K562 (cell line): ENCODE results near the gene NSMCE1. TPM values are rescaled to one million over a fixed set of nuclear protein-coding genes. Genes with fewer than 3 reads are reported as not detected.

Experiments
- RAD51 ChIP-seq: fragments of 450-650 bp; IDR thresholded peaks from 2 replicates; pipeline ENCODE4 v1.7.1; 2016; ENCODE audit warnings: low read depth, mild to moderate bottlenecking, borderline replicate concordance
- TRIM28 ChIP-seq: fragments of 450-650 bp; IDR thresholded peaks from 2 replicates; pipeline ENCODE4 v1.6.1; 2017
- ZNF23 ChIP-seq: fragments of 250-450 bp; sonication (Bioruptor Pico); IDR thresholded peaks from 2 replicates; pipeline ENCODE4 v1.4.0; 2020; ENCODE audit warnings: mild to moderate bottlenecking
- polyA plus RNA-seq, 8 experiments: library from polyadenylated mRNA; depleted of rRNA in 4 of 8; stranded (reverse) in 5 of 8; unstranded in 3 of 8; fragments of >200 nt; fragmentation: Nextera tagmentation in 2 of 8; fragmentation: Illumina TruSeq in 1 of 8; extraction: Ambion mirVana in 2 of 8; extraction: Trizol in 1 of 8; gene quantifications; 2 replicates each; pipeline versions ENCODE4 v1.2.1 to v1.2.3, GENCODE V29; 2011 to 2014; ENCODE audit warnings: inconsistent platforms in 1 of 8, missing spikeins in 1 of 8
- total RNA-seq, 7 experiments: library from RNA; depleted of rRNA in 6 of 7; stranded (reverse); fragments of >200 nt in 6 of 7; fragmentation: Illumina TruSeq in 2 of 7; extraction: Trizol in 2 of 7; gene quantifications; 2 replicates each; pipeline versions ENCODE4 v1.2.1 to v1.2.3, GENCODE V29; 2011 to 2021; ENCODE audit warnings: low replicate concordance in 1 of 7
- TF ChIP-seq, protein P1 (sequence below): fragments of 200-600 bp; sonication (generic); IDR thresholded peaks from one replicate; pipeline ENCODE4 v1.6.1; 2012; ENCODE audit warnings: mild to moderate bottlenecking, low read depth, low read length, inconsistent platforms

NSMCE1 gene
- total and polyA plus RNA-seq, 9 of the 15 experiments (the other 6 are each of a cell fraction or from before 2014, with no cell fraction given) = 52.1 to 163 (median 61.5) TPM

DNA sequence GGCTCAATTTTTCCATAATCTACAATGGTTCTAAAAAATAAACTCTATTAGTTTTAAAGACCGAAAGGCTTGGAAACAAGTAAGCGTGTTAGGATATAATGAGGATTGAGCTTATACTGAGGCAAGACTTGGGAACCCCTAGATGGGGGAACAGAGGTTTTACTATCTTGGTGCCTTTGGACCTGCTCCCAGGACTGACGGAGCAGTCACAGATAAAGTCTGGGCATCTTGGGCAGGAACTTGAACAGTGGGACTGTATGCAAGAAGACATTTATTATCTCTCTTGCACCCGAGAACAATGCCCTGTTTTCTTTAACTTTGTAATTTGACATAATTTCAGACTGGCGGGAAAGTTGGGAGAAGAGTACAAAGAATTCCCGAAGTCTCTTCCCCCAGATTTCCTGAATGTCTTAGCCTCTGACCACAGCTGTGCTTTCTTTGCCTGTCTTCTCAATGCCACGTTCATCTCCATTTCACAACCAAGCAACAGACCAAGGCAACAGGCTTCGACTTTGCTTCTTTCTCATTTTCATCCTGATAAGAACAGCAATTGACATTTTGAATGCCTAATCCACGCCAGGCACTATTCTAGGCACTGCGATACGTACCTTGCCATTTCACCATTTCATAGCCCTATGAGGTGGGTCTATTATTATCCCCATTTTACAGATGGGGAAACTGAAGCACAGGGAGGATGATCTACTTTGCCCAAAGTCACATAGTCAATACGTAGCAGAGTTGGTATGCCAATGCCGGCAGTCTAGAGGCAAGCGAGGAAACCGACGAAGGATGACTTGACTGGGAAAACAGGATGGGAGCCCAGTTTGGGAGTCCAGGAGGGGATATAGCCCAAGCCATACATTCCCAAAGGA lies 42.2 kb upstream of the NSMCE1 start (continued):
- TF ChIP-seq, protein P1, sequence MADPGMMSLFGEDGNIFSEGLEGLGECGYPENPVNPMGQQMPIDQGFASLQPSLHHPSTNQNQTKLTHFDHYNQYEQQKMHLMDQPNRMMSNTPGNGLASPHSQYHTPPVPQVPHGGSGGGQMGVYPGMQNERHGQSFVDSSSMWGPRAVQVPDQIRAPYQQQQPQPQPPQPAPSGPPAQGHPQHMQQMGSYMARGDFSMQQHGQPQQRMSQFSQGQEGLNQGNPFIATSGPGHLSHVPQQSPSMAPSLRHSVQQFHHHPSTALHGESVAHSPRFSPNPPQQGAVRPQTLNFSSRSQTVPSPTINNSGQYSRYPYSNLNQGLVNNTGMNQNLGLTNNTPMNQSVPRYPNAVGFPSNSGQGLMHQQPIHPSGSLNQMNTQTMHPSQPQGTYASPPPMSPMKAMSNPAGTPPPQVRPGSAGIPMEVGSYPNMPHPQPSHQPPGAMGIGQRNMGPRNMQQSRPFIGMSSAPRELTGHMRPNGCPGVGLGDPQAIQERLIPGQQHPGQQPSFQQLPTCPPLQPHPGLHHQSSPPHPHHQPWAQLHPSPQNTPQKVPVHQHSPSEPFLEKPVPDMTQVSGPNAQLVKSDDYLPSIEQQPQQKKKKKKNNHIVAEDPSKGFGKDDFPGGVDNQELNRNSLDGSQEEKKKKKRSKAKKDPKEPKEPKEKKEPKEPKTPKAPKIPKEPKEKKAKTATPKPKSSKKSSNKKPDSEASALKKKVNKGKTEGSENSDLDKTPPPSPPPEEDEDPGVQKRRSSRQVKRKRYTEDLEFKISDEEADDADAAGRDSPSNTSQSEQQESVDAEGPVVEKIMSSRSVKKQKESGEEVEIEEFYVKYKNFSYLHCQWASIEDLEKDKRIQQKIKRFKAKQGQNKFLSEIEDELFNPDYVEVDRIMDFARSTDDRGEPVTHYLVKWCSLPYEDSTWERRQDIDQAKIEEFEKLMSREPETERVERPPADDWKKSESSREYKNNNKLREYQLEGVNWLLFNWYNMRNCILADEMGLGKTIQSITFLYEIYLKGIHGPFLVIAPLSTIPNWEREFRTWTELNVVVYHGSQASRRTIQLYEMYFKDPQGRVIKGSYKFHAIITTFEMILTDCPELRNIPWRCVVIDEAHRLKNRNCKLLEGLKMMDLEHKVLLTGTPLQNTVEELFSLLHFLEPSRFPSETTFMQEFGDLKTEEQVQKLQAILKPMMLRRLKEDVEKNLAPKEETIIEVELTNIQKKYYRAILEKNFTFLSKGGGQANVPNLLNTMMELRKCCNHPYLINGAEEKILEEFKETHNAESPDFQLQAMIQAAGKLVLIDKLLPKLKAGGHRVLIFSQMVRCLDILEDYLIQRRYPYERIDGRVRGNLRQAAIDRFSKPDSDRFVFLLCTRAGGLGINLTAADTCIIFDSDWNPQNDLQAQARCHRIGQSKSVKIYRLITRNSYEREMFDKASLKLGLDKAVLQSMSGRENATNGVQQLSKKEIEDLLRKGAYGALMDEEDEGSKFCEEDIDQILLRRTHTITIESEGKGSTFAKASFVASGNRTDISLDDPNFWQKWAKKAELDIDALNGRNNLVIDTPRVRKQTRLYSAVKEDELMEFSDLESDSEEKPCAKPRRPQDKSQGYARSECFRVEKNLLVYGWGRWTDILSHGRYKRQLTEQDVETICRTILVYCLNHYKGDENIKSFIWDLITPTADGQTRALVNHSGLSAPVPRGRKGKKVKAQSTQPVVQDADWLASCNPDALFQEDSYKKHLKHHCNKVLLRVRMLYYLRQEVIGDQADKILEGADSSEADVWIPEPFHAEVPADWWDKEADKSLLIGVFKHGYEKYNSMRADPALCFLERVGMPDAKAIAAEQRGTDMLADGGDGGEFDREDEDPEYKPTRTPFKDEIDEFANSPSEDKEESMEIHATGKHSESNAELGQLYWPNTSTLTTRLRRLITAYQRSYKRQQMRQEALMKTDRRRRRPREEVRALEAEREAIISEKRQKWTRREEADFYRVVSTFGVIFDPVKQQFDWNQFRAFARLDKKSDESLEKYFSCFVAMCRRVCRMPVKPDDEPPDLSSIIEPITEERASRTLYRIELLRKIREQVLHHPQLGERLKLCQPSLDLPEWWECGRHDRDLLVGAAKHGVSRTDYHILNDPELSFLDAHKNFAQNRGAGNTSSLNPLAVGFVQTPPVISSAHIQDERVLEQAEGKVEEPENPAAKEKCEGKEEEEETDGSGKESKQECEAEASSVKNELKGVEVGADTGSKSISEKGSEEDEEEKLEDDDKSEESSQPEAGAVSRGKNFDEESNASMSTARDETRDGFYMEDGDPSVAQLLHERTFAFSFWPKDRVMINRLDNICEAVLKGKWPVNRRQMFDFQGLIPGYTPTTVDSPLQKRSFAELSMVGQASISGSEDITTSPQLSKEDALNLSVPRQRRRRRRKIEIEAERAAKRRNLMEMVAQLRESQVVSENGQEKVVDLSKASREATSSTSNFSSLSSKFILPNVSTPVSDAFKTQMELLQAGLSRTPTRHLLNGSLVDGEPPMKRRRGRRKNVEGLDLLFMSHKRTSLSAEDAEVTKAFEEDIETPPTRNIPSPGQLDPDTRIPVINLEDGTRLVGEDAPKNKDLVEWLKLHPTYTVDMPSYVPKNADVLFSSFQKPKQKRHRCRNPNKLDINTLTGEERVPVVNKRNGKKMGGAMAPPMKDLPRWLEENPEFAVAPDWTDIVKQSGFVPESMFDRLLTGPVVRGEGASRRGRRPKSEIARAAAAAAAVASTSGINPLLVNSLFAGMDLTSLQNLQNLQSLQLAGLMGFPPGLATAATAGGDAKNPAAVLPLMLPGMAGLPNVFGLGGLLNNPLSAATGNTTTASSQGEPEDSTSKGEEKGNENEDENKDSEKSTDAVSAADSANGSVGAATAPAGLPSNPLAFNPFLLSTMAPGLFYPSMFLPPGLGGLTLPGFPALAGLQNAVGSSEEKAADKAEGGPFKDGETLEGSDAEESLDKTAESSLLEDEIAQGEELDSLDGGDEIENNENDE = no peak
- TF ChIP-seq TRIM28 (no peak), RAD51 (no peak), ZNF23 (no peak)
